Vagina (tissue), 2 donors: Measurements from ENCODE around the gene SNCG.

Source experiments
- POLR2A ChIP-seq, 2 donors: fragments of 450-650 bp; IDR thresholded peaks; one replicate each; pipeline ENCODE4 v1.6.1; 2017; ENCODE audit warnings: antibody characterized with exemption in 2 of 2, mild to moderate bottlenecking in 2 of 2, moderate library complexity in 2 of 2
- POLR2AphosphoS5 ChIP-seq, 2 donors: sonication (generic); formaldehyde crosslinking; IDR thresholded peaks; one replicate each; pipeline ENCODE4 v1.9.0; 2017; ENCODE audit warnings: antibody characterized with exemption in 2 of 2, mild to moderate bottlenecking in 2 of 2, low read depth in 1 of 2; ENCODE audit not compliant: insufficient read depth in 1 of 2
- TF ChIP-seq, protein P1 (sequence below), 3 experiments: fragments of 450-650 bp in 2 of 3; fragments of 200-600 bp in 1 of 3; sonication (generic) in 1 of 3; IDR thresholded peaks; one replicate each; pipeline ENCODE4 v1.5.1; 2017 to 2019; ENCODE audit warnings: antibody characterized with exemption in 3 of 3, mild to moderate bottlenecking in 2 of 3, moderate library complexity in 2 of 3

- TF ChIP-seq, protein P1, sequence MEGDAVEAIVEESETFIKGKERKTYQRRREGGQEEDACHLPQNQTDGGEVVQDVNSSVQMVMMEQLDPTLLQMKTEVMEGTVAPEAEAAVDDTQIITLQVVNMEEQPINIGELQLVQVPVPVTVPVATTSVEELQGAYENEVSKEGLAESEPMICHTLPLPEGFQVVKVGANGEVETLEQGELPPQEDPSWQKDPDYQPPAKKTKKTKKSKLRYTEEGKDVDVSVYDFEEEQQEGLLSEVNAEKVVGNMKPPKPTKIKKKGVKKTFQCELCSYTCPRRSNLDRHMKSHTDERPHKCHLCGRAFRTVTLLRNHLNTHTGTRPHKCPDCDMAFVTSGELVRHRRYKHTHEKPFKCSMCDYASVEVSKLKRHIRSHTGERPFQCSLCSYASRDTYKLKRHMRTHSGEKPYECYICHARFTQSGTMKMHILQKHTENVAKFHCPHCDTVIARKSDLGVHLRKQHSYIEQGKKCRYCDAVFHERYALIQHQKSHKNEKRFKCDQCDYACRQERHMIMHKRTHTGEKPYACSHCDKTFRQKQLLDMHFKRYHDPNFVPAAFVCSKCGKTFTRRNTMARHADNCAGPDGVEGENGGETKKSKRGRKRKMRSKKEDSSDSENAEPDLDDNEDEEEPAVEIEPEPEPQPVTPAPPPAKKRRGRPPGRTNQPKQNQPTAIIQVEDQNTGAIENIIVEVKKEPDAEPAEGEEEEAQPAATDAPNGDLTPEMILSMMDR (IDR thresholded peaks at IDR 0.05) = no peak
- TF ChIP-seq POLR2AphosphoS5 (IDR thresholded peaks at IDR 0.05; ENCODE audit: insufficient read depth in 1 of 2, low read depth in 1 of 2) = no peak
- TF ChIP-seq POLR2A (IDR thresholded peaks at IDR 0.05) = no peak
Observed at GRCh38 chr10:86952106-86952505, 6.3 kb upstream of the SNCG start.
